ENCODE measurements around the gene PTGS2.

The PTGS2 gene

DNA sequence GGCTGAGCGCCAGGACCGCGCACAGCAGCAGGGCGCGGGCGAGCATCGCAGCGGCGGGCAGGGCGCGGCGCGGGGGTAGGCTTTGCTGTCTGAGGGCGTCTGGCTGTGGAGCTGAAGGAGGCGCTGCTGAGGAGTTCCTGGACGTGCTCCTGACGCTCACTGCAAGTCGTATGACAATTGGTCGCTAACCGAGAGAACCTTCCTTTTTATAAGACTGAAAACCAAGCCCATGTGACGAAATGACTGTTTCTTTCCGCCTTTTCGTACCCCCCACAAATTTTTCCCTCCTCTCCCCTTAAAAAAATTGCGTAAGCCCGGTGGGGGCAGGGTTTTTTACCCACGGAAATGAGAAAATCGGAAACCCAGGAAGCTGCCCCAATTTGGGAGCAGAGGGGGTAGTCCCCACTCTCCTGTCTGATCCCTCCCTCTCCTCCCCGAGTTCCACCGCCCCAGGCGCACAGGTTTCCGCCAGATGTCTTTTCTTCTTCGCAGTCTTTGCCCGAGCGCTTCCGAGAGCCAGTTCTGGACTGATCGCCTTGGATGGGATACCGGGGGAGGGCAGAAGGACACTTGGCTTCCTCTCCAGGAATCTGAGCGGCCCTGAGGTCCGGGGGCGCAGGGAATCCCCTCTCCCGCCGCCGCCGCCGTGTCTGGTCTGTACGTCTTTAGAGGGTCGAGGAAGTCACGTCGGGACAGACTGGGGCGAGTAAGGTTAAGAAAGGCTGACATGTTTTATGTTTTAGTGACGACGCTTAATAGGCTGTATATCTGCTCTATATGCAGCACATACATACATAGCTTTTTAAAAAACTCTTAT is at the start of gene PTGS2:
PTGS2 (minus strand) TSS at position 179 of the 817 bp plus-strand sequence; CDS start at position 46, 133 bp downstream.
- DNase-seq = peak; percentile 95

DNA sequence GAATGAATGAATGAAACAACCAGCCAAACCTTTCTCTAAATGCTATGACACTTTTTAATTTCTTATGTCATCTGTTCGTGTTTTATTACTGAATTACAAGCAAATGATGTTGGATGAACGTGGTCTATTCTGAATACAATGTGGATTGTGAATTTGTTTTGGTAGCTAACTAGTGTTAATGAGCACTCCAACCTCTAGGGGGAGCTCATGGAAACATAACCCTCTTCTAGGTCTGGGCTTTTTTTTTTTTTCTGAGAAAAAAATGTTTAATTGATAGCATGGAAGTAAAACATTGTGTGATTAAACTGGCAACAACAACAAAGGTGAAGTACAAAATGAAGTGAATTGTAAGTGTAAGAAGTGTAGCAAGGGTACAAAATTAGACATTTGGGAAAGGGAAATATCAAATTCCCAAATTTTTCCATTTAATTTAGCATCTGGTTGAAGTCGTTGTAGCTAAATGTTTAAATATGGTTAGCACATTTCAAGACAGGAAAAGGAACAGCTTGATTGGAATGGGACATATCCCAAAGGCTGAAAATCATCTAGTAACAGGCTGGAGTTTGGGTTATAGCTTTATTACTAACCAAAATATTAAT is 42.6 kb upstream of the PTGS2 start:
- peak; percentile 69 for DNase-seq

DNA sequence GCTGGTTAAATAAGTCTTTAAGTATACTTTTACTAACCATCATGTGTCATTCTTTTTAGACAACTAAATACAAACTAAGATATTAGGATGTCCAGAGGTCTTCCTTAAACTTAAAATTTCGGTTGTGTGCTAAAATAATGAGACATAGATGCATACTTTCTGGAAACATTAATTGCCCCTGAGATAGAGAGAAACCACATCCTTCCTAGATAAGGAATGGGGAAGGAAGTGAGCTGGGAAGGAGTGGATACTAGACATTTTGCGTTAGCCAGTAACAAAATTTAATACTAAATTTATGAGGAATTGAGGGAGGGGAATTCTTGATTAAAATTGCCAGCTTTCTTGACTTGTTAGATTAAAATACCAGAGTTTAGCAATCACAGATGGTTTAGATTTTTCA is 37.1 kb upstream of the PTGS2 start:
- DNase-seq = no peak

DNA sequence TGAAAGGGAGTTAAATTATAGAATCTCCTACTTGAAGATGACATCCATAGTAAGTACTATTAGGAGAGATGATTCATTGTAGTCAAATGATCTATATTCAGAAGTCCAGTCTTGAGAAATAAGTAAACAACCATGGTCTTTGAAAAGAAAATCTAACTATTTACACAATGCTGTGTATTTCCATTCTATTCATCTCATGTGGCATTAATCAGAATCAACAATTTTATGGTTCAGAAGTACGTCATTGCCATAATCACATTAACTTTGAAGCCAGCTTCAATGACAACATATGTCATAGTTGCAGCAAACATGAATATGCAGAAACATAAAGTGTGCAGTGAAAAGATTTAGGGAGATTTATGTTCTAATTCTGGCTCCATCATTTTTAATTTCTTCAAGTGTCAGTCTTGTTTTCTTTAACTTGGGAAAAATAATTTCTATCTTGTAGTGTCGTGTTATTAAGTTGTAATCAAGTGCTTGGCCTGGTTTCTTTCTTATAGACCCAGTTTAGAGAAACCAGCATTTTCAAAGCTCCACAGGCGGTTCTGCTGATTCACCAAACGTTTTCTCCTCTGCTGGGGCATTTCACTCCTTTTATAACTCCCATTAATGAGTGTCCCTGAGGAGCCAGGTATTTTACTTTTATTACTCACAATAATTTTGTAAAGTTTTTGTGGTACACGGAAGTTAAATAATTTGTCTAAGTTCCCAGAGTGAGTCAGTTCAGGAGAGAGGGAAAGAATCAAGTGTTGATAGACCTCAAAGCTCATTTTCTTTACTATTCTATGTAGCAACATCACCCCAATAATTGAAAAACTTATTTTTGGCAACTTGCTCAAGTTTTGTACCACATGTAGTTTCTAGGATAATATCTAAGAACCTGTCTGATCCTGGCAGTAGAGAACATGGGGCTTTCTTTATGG is 35.9 kb upstream of the PTGS2 start:
- DNase-seq = no peak

DNA sequence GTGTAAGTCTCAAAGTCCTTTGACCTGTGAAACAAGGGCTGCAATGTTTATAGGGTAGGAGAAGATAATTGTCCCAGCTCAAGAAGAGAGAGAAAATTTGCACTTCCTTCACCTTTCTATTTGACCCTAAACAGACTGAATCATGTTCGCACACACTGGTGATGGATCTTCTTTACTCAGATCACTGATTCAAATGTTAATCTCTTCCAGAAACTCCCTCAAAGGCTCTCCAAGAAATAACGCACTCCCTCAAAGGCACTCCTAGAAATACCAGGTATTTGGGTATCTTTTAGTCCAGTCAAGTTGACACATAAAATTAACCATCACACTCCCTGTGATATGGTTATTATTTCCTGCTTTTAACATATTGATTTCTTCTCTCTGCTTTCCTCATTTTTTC is 30.5 kb upstream of the PTGS2 start:
- no peak for DNase-seq

DNA sequence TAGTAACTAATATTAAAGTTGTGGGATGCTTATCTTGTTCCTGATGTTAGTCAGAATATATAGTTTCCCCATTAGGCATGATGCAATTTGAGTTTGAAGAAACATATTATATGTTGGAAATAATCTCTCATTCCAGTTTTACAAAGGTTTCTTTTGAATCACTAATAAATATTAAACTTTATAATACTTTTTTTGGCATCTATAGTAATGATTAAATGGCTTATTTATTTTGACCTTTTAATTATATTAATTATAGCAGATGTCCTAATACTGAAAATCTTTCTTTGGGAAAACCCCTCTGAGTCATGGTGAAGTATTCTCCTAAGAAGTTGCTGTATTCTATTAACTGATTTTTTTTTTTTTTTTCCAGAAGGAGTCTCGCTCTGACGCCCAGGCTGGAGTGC is 28.5 kb upstream of the PTGS2 start:
- no peak for DNase-seq

DNA sequence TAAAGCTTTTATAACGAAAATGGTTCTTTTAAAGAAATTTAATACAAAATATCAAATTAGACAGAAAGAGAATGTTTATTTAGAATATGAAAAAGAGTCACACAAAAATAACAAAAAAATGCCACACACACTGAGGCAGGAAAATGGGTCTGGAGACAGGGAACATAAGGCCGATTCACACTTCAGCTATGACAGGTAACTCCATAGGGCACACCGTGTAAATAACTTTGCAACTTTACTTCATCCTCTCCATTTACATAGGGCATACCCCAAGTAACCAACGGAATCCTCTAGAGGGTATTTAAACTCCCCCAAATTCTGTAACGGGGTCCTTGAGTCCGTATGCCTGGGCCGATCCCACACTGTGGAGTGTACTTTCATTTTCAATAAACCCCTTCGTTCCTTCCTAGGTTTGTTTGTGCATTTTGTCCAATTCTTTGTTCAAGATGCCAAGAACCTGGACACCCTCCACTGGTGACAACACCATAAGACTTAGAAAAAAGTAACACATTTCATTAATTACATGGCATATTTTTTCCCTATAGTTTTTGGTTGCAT is 23.1 kb upstream of the PTGS2 start:
- DNase-seq = no peak

DNA sequence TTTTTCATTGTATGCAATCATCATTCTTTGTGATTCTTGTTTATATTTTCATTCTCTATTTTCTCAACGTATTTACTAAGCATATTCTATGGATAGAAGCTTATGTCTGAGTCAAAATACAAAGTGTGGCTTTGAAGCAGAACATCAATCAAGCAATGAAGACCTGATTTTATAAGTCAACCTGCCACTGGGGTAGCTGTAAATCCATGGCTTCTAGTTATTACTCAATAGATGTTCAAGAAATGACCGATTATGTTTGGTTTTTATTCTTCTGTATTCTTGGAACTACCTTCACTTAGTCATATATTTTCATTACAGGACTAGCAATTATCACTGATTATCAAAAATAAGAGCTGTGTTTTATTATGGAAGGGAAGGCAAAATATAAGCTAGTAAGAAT is 20.5 kb upstream of the PTGS2 start:
- DNase-seq = no peak

DNA sequence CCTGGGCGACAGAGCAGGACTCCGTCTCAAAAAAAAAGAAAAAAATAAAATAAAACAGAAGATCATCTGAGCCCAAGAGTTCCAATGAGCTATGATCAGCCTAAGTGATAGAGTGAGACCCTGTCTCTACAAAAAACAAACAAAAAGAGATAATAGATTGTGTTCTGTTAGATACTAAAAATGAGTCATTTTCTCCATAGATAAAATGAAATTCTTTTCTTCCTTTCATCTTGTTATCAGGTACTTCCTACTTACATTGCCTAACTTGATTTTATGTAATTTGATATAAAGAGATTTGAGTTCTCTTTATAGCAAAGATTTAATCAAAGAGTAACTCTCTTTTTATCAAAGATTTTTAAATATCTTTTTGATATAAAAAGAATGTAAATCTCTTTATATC is 19.3 kb upstream of the PTGS2 start:
- no peak for DNase-seq

DNA sequence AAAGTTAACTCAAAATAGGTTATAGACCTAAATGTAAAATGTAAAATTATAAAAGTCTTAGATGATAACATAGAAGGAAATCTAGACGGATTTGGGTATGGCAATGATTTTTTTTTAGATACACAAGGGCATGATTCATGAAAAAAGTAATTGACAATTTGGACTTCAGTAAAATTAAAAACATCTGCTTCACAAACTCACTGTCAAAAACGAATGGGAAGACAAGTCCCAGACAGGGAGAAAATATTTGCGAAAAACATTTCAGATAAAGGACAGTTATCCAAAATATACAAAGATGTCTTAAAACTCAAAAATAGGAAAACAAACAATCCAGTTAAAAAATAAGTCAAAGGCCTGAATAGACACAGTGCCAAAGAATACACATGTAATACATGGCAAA is 9.7 kb upstream of the PTGS2 start:
- no peak for DNase-seq

DNA sequence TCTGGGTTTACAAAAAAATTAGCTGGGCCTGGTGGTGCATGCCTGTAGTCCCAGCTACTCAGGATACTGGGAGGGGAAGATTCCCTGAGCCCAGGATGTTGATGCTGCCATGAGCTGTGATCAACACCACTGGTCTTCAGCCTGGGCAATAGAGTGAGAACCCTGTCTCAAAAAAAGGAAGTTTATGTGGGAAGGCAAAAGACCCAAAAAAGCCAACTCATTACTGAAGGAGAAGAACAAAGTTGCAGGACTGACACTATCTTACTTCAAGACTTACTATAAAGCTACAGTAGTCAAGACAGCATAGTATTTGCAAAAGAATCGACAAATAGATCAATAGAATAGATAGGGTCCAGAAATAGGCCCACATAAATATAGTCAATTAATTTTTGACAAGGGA is 9.2 kb upstream of the PTGS2 start:
- no peak for DNase-seq

DNA sequence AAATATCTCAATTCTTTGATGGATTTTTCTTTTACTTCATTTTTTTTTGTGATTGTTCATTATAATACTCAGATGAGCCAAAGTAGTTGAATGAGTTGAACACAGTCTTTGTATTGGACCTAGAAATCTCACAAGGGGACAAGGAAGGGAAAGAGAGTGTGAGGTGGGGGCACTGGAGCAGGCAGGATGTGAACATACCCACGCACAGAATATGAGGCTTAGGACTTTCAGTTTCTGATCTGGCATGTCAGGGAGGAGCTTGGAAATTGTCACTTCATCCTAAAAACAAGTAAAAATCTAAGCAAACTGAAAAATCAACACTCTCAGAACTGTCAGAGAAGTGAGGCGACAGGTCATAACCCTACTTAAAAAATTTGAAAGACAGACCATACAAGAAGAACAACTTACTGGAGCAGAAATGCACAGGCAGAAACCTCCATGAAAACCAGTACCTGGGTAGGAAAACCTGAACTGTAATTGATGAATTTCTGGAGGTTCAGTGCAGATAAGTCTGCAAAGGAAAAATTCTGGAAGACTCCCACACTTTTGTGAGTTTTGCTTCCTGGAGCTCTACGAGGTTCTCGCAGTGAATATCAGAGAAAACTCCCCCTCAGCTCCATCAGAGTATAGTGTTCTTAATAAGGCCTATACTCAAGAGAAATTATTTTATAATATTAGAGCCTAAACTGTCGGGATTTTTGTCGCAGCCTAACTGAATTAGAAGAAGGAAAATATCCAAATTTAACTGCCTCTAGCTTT is 3.6 kb upstream of the PTGS2 start:
- DNase-seq = no peak

DNA sequence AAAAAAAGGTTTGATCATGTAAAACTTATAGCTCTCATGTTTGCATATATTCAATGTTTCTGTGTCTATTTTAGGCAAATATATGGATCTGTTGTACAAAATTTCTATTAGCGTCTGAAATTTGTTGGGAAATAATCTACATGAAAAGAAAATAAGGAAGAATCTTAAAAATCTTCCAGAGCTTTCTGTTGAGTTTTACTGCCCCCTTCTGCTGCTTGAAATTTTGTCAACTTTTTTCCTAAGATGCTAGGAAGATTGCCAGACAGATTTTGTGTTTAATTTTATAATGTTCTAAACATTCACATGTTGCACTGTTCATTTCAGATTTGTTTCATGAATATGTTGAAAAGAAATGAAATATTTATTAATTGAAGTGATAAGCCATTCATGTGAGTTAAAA is 2.5 kb upstream of the PTGS2 start:
- DNase-seq = no peak

DNA sequence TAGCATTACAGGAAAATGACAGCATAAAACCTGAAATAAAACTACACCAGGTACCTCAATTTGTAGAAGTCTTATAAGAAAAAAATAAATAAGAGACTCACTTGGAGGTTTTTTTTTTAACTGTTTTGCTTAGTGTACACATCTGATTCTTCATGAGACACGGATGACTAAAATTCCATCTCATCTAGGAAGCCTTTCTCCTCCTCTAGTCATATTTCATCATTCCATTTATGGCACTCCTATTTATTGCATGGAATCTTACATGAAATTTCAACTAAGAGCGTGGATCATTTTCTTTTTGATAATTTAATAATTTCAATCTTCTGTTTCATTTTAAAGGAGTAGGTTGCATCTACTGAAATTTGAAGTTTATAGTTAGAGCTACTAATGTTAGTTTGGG is 1.6 kb upstream of the PTGS2 start:
- DNase-seq = no peak

DNA sequence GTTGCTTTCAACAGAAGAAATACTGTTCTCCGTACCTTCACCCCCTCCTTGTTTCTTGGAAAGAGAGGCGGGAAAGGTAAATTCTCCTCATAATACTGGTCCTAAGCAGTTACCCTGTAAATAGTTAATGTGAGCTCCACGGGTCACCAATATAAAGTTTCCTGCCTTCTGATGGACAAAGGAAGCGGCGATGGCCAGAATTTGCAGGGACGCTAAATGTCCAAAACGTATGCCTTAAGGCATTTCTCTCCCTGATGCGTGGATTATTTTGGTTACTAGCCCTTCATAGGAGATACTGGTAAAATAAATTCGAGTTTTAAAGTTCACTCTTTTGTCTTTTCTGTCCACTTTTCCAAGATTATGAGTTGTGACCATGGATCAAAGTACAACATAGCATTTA is 898 bp upstream of the PTGS2 start:
- peak; percentile 41 for DNase-seq

DNA sequence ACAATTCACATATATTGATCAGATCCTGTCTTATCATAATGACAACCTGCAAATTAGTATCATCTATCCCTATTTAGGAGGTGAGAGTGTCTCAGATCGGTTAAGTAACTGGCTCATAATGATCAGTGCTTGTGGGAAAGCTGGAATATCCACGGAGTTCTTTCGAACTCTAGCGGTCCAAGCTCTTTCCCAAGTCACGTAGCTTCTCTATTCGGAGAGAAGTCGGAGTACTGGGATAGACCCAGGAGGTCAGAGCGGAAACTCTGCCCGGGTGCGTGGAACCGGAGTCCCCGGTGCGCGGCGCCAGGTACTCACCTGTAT is 339 bp downstream of the PTGS2 start:
- DNase-seq = no peak

DNA sequence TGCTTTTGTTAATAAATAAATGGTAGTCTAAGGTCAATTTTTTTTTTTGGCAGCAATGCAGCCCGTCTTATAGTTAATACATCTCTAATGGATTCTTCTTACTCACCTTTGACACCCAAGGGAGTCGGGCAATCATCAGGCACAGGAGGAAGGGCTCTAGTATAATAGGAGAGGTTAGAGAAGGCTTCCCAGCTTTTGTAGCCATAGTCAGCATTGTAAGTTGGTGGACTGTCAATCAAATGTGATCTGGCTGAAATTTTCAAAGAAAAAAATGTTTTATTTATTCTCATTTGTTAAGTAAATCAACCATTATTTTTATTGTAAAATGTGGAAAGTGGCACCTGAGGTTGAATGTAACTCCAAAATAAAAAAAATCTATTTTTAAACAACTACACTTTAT is 2.1 kb downstream of the PTGS2 start:
- peak; percentile 11 for DNase-seq

DNA sequence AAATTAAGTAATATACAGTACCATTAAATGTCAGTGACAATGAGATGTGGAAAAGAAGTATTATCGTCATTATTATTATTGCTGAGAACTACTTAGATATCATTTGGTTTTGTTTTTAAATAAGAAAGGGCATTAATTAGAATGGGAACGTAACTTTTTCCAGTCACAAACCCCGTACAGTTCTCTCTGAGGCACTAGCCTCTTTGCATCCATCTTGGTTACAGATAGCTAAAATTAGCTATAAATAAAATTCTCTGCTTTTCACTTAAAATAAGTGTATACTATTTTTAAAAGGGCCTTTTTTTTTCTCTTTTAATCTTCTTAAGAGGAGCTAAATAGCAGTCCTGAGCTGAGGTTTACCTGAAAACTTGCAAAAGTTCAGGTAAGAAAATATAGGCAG is 7.6 kb downstream of the PTGS2 start:
- no peak for DNase-seq

DNA sequence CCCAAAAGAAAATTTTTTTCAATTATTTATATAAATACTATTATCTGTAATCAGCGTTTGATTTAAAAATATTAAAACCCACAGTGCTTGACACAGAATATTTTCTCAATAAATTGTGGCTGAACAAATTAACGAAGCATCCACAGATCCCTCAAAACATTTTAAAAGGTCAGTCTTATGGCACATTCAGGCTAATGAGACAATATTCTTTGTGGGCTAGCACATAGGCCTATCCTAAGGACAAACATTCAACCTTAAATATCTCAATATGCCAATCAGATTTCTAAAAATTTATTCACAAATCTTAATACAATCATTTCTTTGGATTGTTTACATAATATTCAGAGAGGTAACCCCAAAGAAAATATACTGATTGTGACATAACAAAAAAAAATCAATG is 8.1 kb downstream of the PTGS2 start:
- DNase-seq = no peak

DNA sequence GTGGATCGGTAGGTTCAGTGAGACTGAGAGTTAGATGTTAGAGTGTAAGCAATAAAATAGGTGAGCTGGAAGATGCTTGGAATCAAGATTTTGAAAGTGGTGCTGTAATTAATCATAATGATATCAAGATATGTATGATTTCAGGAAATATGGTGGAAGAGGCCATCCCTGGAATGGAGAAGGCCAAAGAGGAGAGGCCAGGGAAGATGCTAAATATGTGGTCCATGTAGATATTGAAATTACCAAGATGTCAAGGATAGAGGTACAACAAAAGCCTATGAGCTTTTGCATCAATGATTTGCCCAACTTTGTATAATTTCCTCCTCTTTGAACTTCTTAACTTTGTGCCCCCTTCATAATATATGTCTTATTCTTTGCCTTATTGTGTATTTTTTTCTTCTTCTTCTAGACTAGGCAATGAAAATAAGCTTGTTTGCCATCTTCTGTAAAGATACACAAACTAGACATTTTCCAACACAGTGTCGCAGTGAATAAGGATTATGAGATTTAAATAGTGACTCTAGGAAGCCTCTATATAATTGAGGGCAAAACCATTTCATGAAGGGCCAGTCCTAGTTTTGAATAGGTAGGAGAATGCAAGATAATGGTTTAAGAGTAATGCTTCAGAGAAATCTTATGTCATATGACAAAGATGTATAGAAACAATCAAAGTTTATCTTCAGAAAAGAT is 8.9 kb downstream of the PTGS2 start:
- no peak for DNase-seq

DNA sequence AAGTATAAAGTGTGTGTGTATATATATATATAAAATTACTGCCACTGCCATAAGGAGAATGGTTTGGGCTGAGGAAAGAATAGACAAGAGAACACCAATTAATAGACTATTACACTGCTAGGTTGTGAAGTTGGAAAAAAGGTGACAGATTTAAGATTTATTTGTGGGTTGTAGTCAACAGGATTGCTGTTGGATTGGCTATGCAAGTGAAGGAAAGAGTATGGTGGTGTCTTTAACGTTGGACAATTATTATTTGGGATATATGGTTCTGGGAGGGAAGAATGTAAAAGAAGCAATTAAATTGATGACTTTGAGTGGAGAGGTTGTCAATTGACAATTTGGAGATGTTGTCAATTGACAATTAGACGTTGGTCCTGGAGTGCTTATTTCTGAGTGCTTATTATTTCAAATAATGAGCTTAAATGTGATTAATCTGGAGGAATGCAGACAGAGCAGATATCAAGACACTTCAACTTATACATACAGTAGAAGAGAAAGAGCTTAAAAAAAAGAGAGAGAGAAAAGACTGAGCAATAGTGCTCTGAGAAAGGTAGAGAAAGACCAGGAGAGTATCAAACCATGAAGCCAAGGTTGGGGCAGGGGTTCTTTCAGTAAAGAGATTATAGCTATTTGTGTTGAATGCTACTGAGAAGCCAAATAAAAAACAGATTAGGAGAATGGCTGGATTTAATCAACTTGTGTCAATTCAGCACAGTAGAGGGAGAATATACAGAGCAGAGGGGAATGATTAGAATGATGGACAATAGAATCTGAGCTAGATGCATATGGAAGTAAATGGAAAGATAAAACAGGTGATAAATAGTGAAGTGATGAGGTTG is 9.7 kb downstream of the PTGS2 start:
- no peak for DNase-seq

Data from NCI-H69 (cell line).